ENCODE data around the gene GPR160. TPM values are rescaled to one million over a fixed set of nuclear protein-coding genes. Genes with fewer than 3 reads are reported as not detected.

The GPR160 gene
- total and polyA plus RNA-seq, 9 donors = 0.35 to 6.1 (median 0.97) TPM

DNA sequence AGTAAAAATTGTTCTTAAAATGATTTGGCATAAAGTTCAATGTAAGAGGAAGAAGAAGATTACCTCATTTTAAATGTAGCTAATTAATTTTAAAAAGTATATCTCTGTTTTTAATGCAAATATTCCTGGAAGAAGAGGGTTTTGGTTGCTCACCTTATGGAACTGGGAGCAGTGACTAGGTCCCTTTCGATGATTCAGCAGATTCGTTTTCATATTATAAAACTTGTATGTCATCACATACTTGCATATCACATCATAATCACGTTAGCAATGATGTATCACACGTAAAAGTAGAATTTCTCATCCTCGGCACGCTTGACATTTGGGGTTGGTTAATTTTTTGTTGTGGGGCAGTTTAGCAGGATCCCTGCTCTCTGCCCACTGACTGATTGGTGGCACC is 47.6 kb downstream of the GPR160 start:
- H3K4me1 ChIP-seq (ENCODE audit: insufficient read depth) = no peaks in the 10 kb centered on the region
- H3K9me3 ChIP-seq = no peaks in the 10 kb centered on the region
- H3K36me3 ChIP-seq = no peaks in the 10 kb centered on the region
- TF ChIP-seq, protein P1, sequence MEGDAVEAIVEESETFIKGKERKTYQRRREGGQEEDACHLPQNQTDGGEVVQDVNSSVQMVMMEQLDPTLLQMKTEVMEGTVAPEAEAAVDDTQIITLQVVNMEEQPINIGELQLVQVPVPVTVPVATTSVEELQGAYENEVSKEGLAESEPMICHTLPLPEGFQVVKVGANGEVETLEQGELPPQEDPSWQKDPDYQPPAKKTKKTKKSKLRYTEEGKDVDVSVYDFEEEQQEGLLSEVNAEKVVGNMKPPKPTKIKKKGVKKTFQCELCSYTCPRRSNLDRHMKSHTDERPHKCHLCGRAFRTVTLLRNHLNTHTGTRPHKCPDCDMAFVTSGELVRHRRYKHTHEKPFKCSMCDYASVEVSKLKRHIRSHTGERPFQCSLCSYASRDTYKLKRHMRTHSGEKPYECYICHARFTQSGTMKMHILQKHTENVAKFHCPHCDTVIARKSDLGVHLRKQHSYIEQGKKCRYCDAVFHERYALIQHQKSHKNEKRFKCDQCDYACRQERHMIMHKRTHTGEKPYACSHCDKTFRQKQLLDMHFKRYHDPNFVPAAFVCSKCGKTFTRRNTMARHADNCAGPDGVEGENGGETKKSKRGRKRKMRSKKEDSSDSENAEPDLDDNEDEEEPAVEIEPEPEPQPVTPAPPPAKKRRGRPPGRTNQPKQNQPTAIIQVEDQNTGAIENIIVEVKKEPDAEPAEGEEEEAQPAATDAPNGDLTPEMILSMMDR (IDR thresholded peaks at IDR 0.05) = no peak
- TF ChIP-seq POLR2A (IDR thresholded peaks at IDR 0.05) (no peak), EP300 (IDR thresholded peaks at IDR 0.05) (no peak)
- H3K27ac ChIP-seq = no peak overlapping the region
- no peak overlapping the region for H3K4me3 ChIP-seq
- H3K27me3 ChIP-seq = no peaks in the 10 kb centered on the region
- WGBS, 3 donors = 89 to 92% (median 92%) methylated on average over 6 of the region's 6 CpGs
- no peak for DNase-seq
- intact Hi-C loops (cut with DNase I) = no loop called here

DNA sequence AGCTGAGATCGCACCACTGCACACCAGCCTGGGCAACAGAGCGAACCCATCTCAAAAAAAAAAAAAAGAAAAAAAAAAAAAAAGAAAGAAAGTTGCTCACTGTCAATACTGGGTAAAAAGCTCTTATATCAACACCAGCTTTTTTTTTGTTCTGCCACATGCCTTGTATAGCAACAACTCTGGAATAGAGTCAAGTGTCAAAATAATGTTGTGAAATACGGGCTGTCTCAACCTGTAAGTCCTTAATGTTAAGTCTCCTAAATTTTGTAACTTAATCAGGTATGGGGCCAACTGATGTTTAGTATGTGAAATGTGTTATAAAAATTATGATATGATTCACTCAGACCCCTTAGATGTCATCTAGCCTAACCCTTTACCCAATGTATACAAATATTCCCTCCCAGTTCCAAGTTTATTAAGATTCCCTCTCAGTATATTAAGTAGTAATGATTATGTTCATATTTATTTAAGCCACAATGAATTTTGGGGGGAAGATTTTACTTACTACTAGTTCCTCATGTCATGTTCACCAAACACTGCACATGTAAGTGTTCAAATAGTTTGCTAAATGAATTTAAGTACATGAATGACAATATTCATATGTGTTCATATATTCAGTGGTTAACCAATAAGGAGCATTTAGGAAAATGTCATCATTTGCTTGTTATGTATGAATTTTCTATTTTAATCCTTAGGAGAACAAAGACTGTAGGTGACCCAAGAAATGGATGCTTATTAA is 52.2 kb downstream of the GPR160 start:
- Histone ChIP-seq H3K27ac (no peak overlapping the region), H3K4me3 (no peak overlapping the region), H3K36me3 (no peaks in the 10 kb centered on the region), H3K9me3 (no peaks in the 10 kb centered on the region), H3K4me1 (ENCODE audit: insufficient read depth) (no peaks in the 10 kb centered on the region), H3K27me3 (no peaks in the 10 kb centered on the region)
- 91 to 98% (median 98%) methylated on average over 3 of the region's 3 CpGs for WGBS, 3 donors
- no peak for TF ChIP-seq EP300 (IDR thresholded peaks at IDR 0.05)
- TF ChIP-seq, protein P1 (IDR thresholded peaks at IDR 0.05) = no peak
- no peak for TF ChIP-seq POLR2A (IDR thresholded peaks at IDR 0.05)
- no peak for DNase-seq
- intact Hi-C loops (cut with DNase I) = no loop called here

DNA sequence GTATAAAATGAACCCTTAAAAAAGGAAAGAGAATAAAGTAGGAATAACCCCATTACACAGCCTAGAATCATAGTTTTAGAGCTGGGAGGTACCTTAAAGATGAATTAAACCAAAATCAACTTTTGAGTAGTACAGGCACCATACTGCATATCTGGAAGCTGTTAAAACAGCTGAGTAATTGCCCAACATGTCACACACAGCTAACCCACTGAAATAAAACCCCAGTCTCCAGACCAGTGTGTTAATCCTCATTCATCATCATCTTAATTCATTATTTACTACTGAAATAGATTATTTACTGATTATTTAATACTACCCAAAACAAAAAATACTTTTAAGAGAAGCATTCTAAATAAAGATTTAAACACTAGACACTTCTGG is 52.8 kb downstream of the GPR160 start:
- no peaks in the 10 kb centered on the region for H3K9me3 ChIP-seq
- intact Hi-C loops (cut with DNase I) = no loop called here

DNA sequence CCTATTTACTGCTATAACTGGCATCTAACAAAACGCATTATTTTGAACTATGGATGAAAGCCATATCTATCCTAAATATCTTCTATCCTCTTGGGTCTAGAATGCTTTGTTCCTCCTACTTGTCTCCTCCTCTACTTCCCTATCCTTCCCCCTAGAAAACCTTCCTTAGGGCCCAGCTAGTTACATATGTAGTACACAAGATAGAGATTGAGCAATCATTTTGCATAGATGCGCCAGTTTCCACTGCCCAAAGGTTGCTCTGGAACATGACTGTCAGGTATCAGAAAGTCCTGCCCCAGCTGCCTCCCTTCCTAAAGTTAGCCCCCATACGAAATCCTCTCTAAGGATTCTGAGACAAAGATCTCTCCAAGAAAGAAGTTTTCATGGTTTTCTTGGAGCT is 55.1 kb downstream of the GPR160 start:
- Histone ChIP-seq H3K36me3 (no peaks in the 10 kb centered on the region), H3K27ac (no peak overlapping the region), H3K4me1 (ENCODE audit: insufficient read depth) (no peaks in the 10 kb centered on the region), H3K9me3 (no peaks in the 10 kb centered on the region), H3K4me3 (no peak overlapping the region), H3K27me3 (no peaks in the 10 kb centered on the region)
- TF ChIP-seq, protein P1 (IDR thresholded peaks at IDR 0.05) = no peak
- TF ChIP-seq EP300 (IDR thresholded peaks at IDR 0.05) = no peak
- no peak for TF ChIP-seq POLR2A (IDR thresholded peaks at IDR 0.05)
- no peak for DNase-seq
- intact Hi-C loops (cut with DNase I) = no loop called here
- WGBS, 3 donors = 97 to 98% (median 98%) methylated on average over 3 of the region's 3 CpGs

More for the DNA sequence above, 52.8 kb downstream of the GPR160 start:
- no peak for TF ChIP-seq POLR2A (IDR thresholded peaks at IDR 0.05)
- TF ChIP-seq, protein P1 (IDR thresholded peaks at IDR 0.05) = no peak
- TF ChIP-seq EP300 (IDR thresholded peaks at IDR 0.05) = no peak
- no peaks in the 10 kb centered on the region for H3K4me1 ChIP-seq (ENCODE audit: insufficient read depth)
- no peak for DNase-seq
- H3K36me3 ChIP-seq = no peaks in the 10 kb centered on the region
- H3K27ac ChIP-seq = no peak overlapping the region
- H3K27me3 ChIP-seq = no peaks in the 10 kb centered on the region
- H3K4me3 ChIP-seq = no peak overlapping the region
